HG03175 (cell line): ENCODE data around the gene DMRTA2.

Experiments
- ATAC-seq: cut with Tn5 transposase; IDR thresholded peaks from one replicate; pipeline ENCODE4 v1.9.1; 2021; ENCODE audit warnings: mild to moderate bottlenecking, moderate library complexity; ENCODE audit not compliant: unreplicated experiment

The DMRTA2 gene

DNA sequence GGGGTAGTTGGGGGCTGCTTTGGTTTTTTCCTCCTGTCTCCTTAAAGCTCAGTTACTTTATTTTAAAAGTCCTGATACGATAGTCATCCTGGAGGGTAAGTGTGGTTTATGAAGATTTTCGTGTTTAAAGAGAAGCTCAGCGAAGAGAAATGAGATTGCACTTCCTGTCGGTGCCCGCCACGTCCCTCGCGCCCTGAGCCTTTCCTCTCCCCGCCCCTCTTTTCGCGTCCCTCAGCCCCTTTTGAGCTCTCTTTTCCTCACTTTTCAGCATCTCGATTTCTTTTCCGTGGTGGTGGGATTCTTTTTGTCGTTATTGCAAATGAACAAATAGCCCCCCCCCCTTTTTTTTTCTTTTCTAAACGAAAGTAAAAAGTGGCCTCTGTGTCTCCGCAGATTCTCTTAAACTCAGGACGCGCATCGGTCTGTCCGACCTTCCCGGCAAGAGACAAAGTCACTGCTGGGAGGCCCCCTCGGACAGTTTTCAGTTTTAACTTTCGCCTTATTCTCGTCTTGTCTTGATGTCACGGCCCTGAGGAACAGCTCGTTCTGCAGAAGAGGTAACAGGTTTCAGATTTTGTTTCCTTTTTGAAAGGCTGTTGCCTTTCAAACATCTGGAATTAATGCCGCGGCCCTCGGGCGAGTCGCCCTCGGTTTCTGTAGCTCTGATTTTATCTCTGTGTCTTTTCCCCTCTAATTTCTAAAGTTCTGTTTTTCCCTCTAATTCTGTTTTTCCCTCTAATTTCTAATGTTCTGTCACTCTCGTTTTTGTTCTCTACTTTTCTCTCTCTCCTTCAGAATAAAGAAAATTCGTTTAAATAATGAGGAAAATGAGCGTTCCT is 1.0 kb upstream of the DMRTA2 start:
- no peak for ATAC-seq

GRCh38 chr1:50423670-50424000 is 392 bp upstream of the DMRTA2 start:
- no peak for ATAC-seq

GRCh38 chr1:50422675-50422945 is 633 bp downstream of the DMRTA2 start:
- ATAC-seq: no peak

DNA sequence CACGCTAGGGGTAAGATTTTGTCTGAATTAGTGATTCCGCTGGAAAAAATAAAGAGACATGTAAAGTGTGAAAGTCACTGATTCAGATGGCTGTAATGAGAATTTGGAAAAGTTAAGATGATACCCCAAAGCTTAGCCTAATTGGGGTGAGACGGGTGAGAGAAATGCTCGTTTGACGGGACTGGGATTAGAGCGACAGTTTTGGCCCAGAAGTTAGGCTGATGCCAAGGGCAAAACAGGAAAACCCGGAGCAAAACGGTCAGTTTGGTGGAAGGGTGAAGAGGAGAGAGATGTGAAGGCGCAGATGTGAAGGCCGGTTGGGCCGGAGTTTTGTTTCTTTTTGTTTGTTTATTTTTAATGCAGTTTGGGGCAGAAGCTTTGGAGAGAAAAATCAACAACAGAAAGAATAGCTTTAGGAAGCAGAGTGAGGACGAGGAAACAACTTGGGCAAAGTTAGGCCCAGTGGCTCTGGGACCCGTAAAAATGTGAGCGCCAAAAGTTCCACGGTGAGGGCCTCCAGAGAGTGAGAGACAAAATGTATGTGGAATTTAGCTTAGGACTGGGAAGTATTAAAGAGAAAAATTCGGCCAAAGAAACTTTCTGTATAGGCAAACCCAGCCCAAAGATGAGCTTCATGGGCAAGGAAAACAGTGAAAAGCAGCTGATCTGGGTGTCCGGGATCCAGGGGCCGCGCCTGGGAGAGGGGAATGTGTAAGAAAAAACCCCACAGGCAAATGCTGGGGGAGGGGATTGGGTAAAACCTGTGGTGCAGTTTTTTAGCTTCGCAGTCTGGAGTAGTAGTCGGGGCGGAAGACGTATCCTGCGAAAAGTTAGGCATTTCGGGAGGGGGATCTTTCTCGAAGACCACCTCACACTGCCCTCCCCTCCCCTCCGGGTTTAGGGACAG is 1.2 kb downstream of the DMRTA2 start:
- no peak for ATAC-seq

DNA sequence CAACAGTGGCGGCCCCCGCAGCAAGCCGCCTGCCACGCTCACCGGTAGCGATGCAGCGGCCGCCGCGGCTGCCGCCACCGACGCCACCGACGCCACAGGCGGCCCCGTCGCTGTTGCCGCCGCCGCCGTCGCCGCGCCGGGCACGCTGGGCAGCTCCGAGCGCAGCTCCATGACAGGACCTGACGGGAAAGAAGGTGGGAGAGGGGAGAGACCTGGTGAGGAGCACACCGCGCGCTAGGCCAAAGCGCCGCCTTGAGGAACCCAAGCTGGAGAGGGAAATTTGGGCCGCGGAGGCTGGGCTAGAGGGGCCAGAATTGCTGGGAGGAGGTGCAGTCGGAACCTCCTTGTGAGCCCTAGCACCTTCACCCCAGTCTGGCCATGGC is 1.9 kb downstream of the DMRTA2 start:
- ATAC-seq: no peak

DNA sequence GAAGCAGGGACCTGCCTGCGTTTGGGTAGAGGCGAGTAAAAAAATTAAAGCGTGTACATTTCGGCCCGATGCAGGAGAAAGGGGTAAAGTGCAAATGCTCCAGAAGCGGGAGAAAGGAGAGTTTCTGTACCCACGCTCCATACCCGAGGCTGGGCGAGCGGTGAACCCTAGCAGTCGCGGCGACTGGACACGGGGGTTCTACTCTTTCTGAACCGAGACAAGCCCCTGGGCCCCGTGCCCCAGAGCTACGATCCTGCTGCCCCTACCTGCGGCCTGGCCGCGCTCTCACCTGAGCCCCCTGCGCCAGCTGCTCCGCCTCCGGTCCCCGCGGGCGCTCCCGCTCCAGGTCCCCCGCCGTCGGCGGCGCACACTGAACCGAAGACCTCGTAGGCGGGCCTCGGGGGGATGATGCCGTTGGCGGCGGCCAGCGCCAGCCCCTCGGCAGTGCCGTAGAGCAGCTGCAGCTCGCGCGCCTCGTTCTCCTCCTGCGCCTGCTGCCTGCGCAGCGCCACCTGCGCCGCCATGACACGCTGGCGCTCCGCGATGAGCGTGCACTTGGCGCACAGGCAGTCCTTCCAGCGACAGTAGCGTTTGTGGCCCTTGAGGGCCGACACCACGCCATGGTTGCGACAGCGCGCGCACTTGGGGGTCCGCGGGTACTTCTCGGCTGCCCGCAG is 2.4 kb downstream of the DMRTA2 start:
- no peak for ATAC-seq

- ATAC-seq: no peak
Measured at GRCh38 chr1:50419907-50420677, 3.2 kb downstream of the DMRTA2 start.

GRCh38 chr1:50419192-50419906 is 3.9 kb downstream of the DMRTA2 start:
- ATAC-seq: no peak

DNA sequence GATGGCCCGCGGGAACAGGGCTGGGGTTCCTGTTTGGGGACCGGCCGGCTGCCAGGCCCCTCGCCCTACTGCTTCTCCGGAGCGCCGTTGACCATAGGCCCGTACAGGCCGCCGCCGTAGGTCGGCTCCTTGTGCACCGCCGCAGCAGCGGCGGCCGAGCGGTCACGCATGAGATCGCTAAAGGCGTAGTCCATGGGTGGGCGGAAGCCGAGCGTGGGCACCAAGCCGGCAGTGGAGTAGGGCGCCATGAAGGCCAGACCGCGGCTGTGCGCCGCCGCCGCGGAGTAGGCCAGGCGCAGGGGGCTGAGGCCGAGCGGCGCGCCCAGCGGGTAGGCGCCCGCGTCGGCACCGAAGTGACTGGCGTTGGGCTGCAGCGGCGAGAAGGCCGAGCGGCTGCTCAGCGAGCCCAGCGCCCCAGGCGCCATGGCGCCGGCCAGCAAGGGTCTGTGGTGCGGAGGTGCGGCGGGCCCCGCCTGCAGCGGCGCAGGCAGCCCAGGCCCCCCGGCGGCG is 4.6 kb downstream of the DMRTA2 start:
- no peak for ATAC-seq

GRCh38 chr1:50417946-50418599 is 5.2 kb downstream of the DMRTA2 start:
- ATAC-seq: no peak

DNA sequence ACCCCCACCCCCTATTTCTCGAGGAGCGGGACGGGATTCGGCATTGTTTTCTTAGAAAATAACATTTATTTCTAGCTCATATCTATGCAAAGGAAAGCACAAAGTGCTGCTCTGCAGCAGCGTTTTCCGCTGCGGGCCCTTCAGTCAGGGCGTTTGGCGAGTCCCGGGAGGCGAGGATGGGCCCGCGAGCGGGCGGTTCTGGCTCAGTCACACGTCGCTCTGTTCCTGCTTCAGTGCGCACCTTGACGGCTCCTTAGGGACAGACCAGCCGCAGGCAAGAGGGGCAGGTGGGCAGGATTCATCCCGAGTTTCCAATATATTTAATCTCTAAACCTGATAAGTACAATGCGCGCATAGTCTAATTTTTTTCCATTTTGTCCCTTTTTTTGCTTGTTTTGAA is 5.7 kb downstream of the DMRTA2 start:
- ATAC-seq: no peak

- no peak for ATAC-seq
Measured at GRCh38 chr1:50416553-50417453, 6.4 kb downstream of the DMRTA2 start.

GRCh38 chr1:50416150-50416527 is 7.1 kb downstream of the DMRTA2 start:
- ATAC-seq: no peak

- no peak for ATAC-seq
Measured at GRCh38 chr1:50415235-50416149, 7.8 kb downstream of the DMRTA2 start.

DNA sequence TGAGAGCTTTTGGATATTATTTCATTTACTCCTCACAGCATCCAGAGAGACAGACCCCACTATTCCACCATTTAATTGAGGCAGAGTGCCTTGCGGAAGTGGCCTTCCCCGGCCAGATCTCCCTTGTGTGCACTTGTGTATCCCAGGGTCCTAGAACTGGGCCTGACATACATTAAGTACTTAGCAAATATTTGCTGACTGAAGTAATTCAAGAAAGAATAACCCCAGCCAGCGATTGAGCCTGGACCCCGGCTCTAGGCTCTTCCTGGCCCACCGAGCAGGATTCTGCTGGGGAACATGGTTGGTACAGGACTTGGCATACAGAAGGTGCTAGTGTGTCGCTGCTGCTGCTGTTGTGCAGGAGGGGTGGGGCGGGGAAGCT is 8.4 kb downstream of the DMRTA2 start:
- ATAC-seq: no peak

- no peak for ATAC-seq
Measured at GRCh38 chr1:50412813-50413476, 10.3 kb downstream of the DMRTA2 start.

- no peak for ATAC-seq
Measured at GRCh38 chr1:50405814-50406213, 17.4 kb downstream of the DMRTA2 start.
